ENCODE results near the gene KCNT1. TPM values are rescaled to one million over a fixed set of nuclear protein-coding genes. Genes with fewer than 3 reads are reported as not detected.

The KCNT1 gene
- total and polyA plus RNA-seq, 3 donors from 2014 or later: 1.8 to 7.3 (median 5.3) TPM

DNA sequence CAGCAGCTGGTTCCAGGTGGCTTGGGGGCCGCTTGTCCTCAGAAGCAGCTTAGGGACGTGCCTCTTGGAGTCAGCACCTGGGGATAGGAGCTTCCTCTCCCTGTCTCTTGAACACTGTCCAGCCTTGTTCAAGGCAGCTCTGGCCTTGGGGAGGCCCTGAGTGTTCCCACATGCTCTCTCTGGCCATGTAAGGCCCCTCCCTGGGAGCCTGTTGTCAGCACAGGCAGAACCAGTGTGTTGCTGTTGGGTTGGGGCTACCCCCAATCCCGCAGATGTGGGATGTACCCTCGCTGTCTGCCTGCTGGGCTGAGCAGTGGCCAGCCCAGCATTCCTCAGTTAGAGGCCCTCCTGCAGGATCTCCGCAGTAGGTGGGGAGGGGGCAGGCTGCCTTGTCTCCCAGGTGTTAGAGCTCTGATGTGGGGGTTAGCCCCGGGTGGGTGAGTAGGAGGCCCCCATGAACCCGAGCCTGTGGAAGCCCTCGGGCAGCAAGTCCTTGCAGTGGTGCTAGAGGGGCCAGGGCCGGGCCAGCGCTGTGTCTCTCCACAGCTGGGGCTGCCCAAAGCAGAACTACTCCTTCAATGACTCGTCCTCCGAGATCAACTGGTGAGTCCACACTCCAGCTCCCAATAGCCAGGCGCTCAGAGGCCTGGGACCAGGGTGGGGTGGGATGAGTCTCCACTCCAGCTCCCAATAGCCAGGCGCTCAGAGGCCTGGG lies 51.6 kb downstream of the KCNT1 start:
- no peaks in the 10 kb centered on the region for H3K36me3 ChIP-seq (ENCODE audit: low read depth, missing control alignments)
- TF ChIP-seq, protein P1, sequence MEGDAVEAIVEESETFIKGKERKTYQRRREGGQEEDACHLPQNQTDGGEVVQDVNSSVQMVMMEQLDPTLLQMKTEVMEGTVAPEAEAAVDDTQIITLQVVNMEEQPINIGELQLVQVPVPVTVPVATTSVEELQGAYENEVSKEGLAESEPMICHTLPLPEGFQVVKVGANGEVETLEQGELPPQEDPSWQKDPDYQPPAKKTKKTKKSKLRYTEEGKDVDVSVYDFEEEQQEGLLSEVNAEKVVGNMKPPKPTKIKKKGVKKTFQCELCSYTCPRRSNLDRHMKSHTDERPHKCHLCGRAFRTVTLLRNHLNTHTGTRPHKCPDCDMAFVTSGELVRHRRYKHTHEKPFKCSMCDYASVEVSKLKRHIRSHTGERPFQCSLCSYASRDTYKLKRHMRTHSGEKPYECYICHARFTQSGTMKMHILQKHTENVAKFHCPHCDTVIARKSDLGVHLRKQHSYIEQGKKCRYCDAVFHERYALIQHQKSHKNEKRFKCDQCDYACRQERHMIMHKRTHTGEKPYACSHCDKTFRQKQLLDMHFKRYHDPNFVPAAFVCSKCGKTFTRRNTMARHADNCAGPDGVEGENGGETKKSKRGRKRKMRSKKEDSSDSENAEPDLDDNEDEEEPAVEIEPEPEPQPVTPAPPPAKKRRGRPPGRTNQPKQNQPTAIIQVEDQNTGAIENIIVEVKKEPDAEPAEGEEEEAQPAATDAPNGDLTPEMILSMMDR (IDR thresholded peaks at IDR 0.05): no peak
- TF ChIP-seq POLR2A (IDR thresholded peaks at IDR 0.05): no peak
- H3K9me3 ChIP-seq: no peaks in the 10 kb centered on the region
- H3K4me1 ChIP-seq: peaks cover 9% of the 10 kb centered on the region
- H3K4me3 ChIP-seq: no peak overlapping the region
- H3K27me3 ChIP-seq: no peaks in the 10 kb centered on the region
- peak; percentile 34 for DNase-seq
- intact Hi-C loops (cut with DNase I; ENCODE audit: low total_unique reads): no loop called here
- 36 to 46% methylated on average over 4 to 14 of the region's 14 CpGs for WGBS, 2 donors
- no peak overlapping the region for H3K27ac ChIP-seq

DNA sequence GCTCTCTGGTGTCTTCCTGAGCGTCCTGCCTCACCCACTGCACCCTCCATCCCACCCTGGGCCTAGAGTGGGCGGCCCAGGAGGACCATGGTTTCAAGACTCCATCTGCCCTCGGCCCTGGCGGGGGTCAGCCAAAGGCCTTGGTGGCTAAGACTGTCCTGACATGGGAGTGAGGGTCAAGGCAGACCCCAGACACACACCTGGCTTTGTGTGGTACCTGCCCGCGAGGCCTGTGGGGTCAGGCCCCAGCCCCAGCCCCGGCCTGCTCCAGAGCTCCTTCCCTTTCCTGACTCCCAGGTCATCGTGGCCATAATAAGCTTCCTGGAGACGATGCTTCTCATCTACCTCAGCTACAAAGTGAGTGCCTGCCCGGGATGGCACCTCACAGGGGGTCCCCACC lies 54.6 kb downstream of the KCNT1 start:
- 79 to 92% methylated on average over 5 to 10 of the region's 10 CpGs for WGBS, 2 donors
- no peaks in the 10 kb centered on the region for H3K27me3 ChIP-seq
- no peak for TF ChIP-seq POLR2A (IDR thresholded peaks at IDR 0.05)
- TF ChIP-seq, protein P1 (IDR thresholded peaks at IDR 0.05): no peak
- intact Hi-C loops (cut with DNase I; ENCODE audit: low total_unique reads): no loop called here
- DNase-seq: no peak
- H3K27ac ChIP-seq: no peak overlapping the region
- H3K4me3 ChIP-seq: no peak overlapping the region
- H3K4me1 ChIP-seq: peaks cover 9% of the 10 kb centered on the region
- H3K36me3 ChIP-seq (ENCODE audit: low read depth, missing control alignments): no peaks in the 10 kb centered on the region
- no peaks in the 10 kb centered on the region for H3K9me3 ChIP-seq

DNA sequence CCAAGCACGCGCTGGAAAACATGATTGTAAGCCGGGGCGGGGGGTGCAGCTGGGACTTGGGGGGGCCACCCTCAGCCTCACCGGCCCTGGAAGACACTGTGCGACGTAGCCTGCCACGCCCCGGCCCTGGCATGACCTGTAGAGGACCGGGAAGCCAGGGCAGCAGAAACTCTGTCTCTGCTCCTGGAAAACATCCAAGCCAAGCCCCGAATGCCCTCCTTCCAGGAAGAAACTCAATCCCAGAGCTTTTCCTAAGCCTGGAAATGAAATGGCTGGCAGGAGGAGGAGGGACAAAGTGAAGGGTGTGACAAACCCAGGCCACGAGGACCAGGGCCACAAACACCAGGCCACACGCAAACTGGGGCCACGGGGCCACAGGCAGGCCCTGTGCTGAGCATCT lies 55.4 kb downstream of the KCNT1 start:
- WGBS, 2 donors: 70 to 76% methylated on average over 14 of the region's 14 CpGs
- H3K27me3 ChIP-seq: no peaks in the 10 kb centered on the region
- intact Hi-C loops (cut with DNase I; ENCODE audit: low total_unique reads): no loop called here
- no peak for DNase-seq
- H3K4me1 ChIP-seq: peaks cover 9% of the 10 kb centered on the region
- H3K4me3 ChIP-seq: no peak overlapping the region
- no peak for TF ChIP-seq POLR2A (IDR thresholded peaks at IDR 0.05)
- TF ChIP-seq, protein P1 (IDR thresholded peaks at IDR 0.05): no peak
- H3K36me3 ChIP-seq (ENCODE audit: low read depth, missing control alignments): no peaks in the 10 kb centered on the region
- no peaks in the 10 kb centered on the region for H3K9me3 ChIP-seq
- H3K27ac ChIP-seq: no peak overlapping the region

DNA sequence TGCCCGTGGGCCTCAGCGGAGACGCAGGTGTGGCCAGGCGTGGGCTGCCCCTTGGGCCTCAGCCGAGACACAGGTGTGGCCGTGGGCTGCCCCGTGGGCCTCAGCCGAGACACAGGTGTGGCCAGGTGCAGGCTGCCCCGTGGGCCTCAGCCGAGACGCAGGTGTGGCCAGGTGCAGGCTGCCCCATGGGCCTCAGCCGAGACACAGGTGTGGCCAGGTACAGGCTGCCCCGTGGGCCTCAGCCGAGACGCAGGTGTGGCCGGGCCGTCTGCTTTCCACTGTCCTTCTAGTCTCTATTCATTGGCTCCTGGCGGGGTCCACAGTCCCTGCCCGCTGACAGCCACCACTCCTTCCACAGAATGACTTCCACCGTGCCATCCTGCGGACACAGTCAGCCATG lies 56.1 kb downstream of the KCNT1 start:
- peaks cover 9% of the 10 kb centered on the region for H3K4me1 ChIP-seq
- no peak overlapping the region for H3K4me3 ChIP-seq
- intact Hi-C loops (cut with DNase I; ENCODE audit: low total_unique reads): no loop called here
- no peaks in the 10 kb centered on the region for H3K36me3 ChIP-seq (ENCODE audit: low read depth, missing control alignments)
- TF ChIP-seq POLR2A (IDR thresholded peaks at IDR 0.05): no peak
- TF ChIP-seq, protein P1 (IDR thresholded peaks at IDR 0.05): no peak
- no peaks in the 10 kb centered on the region for H3K9me3 ChIP-seq
- H3K27me3 ChIP-seq: no peaks in the 10 kb centered on the region
- no peak overlapping the region for H3K27ac ChIP-seq
- DNase-seq: no peak
- 97% methylated on average over 6 to 19 of the region's 21 CpGs for WGBS, 2 donors

DNA sequence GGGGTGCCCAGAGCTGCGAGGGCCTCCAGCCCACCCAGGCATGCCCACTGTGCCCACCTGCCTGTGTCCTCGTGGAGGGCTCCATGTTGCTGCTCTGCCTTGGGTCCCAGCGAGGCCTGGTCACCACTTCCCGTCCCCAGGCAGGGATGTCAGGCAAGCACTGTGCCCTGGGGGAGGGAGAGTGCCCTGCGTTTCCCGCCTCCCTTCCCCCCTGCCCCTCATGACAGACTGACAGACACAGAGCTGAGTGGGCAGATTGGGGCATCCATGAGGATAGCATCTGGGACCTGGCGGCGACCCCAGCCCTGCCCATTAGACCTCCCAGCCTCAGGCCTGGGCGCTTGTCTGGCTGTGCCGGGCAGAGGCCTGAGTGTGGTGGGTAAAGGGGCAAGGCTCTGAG lies 56.9 kb downstream of the KCNT1 start:
- no peak overlapping the region for H3K27ac ChIP-seq
- H3K4me3 ChIP-seq: no peak overlapping the region
- intact Hi-C loops (cut with DNase I; ENCODE audit: low total_unique reads): no loop called here
- peaks cover 1% of the 10 kb centered on the region for H3K4me1 ChIP-seq
- DNase-seq: no peak
- no peaks in the 10 kb centered on the region for H3K36me3 ChIP-seq (ENCODE audit: low read depth, missing control alignments)
- WGBS, 2 donors: 82 to 96% methylated on average over 6 to 10 of the region's 10 CpGs
- TF ChIP-seq POLR2A (IDR thresholded peaks at IDR 0.05): no peak
- TF ChIP-seq, protein P1 (IDR thresholded peaks at IDR 0.05): no peak
- no peaks in the 10 kb centered on the region for H3K27me3 ChIP-seq
- no peaks in the 10 kb centered on the region for H3K9me3 ChIP-seq
